Liver (tissue), 9 donors: ENCODE results near the gene SLC38A2. TPM values are rescaled to one million over a fixed set of nuclear protein-coding genes. Genes with fewer than 3 reads are reported as not detected.

ENCODE experiments used
- DNase-seq: peaks from one replicate; pipeline ENCODE4 v3.0.0-alpha.2; 2017; ENCODE audit warnings: low spot score
- H3K27ac ChIP-seq, 2 donors: one replicate each; pipeline ENCODE4 v1.7.0; 2013; ENCODE audit warnings: inconsistent platforms in 2 of 2, low read length in 2 of 2, control low read depth in 1 of 2, low read depth in 1 of 2, mild to moderate bottlenecking in 1 of 2
- H3K27me3 ChIP-seq, 4 donors: one replicate each; pipeline versions ENCODE4 v1.6.1 to v1.7.0; 2013; ENCODE audit warnings: low read length in 3 of 4, inconsistent platforms in 1 of 4, mild to moderate bottlenecking in 1 of 4, moderate library complexity in 1 of 4; ENCODE audit not compliant: control insufficient read depth in 4 of 4, insufficient read depth in 4 of 4
- H3K36me3 ChIP-seq, 4 donors: one replicate each; pipeline versions ENCODE4 v1.6.1 to v1.7.0; 2013; ENCODE audit warnings: low read length in 3 of 4, mild to moderate bottlenecking in 3 of 4, low read depth in 1 of 4, moderate library complexity in 1 of 4; ENCODE audit not compliant: control insufficient read depth in 4 of 4, insufficient read depth in 3 of 4
- H3K4me1 ChIP-seq, 4 donors: one replicate each; pipeline versions ENCODE4 v1.6.1 to v1.7.0; 2013; ENCODE audit warnings: low read length in 3 of 4, mild to moderate bottlenecking in 3 of 4, moderate library complexity in 1 of 4; ENCODE audit not compliant: control insufficient read depth in 4 of 4, insufficient read depth in 4 of 4
- H3K4me3 ChIP-seq, 3 donors: one replicate each; pipeline versions ENCODE4 v1.6.1 to v1.7.0; 2013; ENCODE audit warnings: low read length in 3 of 3, control low read depth in 1 of 3, low read depth in 1 of 3, mild to moderate bottlenecking in 1 of 3
- H3K9ac ChIP-seq, 2 donors: one replicate each; pipeline ENCODE4 v1.7.0; 2013; ENCODE audit warnings: low read length in 2 of 2, mild to moderate bottlenecking in 2 of 2, moderate library complexity in 2 of 2, control low read depth in 1 of 2, low read depth in 1 of 2
- H3K9me3 ChIP-seq, 4 donors: one replicate each; pipeline versions ENCODE4 v1.6.1 to v1.7.0; 2013; ENCODE audit warnings: low read length in 3 of 4; ENCODE audit not compliant: control insufficient read depth in 4 of 4
- ATF3 ChIP-seq: IDR thresholded peaks from 2 replicates; pipeline ENCODE4 v1.6.1; 2016; ENCODE audit warnings: antibody characterized with exemption
- FOXA1 ChIP-seq: IDR thresholded peaks from 2 replicates; pipeline ENCODE4 v1.6.1; 2016; ENCODE audit warnings: antibody characterized with exemption
- FOXA2 ChIP-seq: IDR thresholded peaks from 2 replicates; pipeline ENCODE4 v1.6.1; 2016; ENCODE audit warnings: antibody characterized with exemption
- HNF4A ChIP-seq, 2 donors: conservative IDR thresholded peaks; 2 replicates each; pipeline ENCODE4 v1.6.1; 2016; ENCODE audit warnings: antibody characterized with exemption in 2 of 2, mild to moderate bottlenecking in 2 of 2
- HNF4G ChIP-seq: IDR thresholded peaks from 2 replicates; pipeline ENCODE4 v1.6.1; 2016; ENCODE audit warnings: antibody characterized with exemption
- JUND ChIP-seq, 2 donors: IDR thresholded peaks; 2 replicates each; pipeline ENCODE4 v1.6.1; 2016; ENCODE audit warnings: antibody characterized with exemption in 2 of 2
- MAX ChIP-seq: IDR thresholded peaks from 2 replicates; pipeline ENCODE4 v1.6.1; 2016; ENCODE audit warnings: antibody characterized with exemption
- NR2F2 ChIP-seq: IDR thresholded peaks from 2 replicates; pipeline ENCODE4 v1.6.1; 2016; ENCODE audit warnings: antibody characterized with exemption
- RAD21 ChIP-seq, 2 donors: IDR thresholded peaks; 2 replicates each; pipeline ENCODE4 v1.6.1; 2016; ENCODE audit warnings: antibody characterized with exemption in 2 of 2, mild to moderate bottlenecking in 2 of 2
- RXRA ChIP-seq, 2 donors: IDR thresholded peaks; 2 replicates each; pipeline ENCODE4 v1.6.1; 2017 to 2018; ENCODE audit warnings: antibody characterized with exemption in 2 of 2, mild to moderate bottlenecking in 1 of 2
- SP1 ChIP-seq: IDR thresholded peaks from 2 replicates; pipeline ENCODE4 v1.6.1; 2018; ENCODE audit warnings: antibody characterized with exemption, mild to moderate bottlenecking
- TAF1 ChIP-seq: conservative IDR thresholded peaks from 2 replicates; pipeline ENCODE4 v1.6.1; 2016; ENCODE audit warnings: antibody characterized with exemption, mild to moderate bottlenecking
- WGBS: extraction: QIAGEN DNeasy Blood & Tissue Kit; methylation state at CpG from one replicate; pipeline ENCODE4 v1.1.7; 2013; 5-methylcytosine and 5-hydroxymethylcytosine counted together
- polyA plus RNA-seq, 2 donors: library from polyadenylated mRNA; stranded (reverse) in 1 of 2; unstranded in 1 of 2; fragments of 200-250 nt in 1 of 2; fragments of >200 nt in 1 of 2; fragmentation: Nextera tagmentation in 1 of 2; extraction: Ambion mirVana in 1 of 2; gene quantifications; one replicate each; pipeline versions ENCODE4 v1.2.1 to v1.2.3, GENCODE V29; 2013 to 2015
- total RNA-seq, 2 donors: library from RNA; depleted of rRNA; stranded (reverse); fragments of >200 nt; gene quantifications; one replicate each; pipeline ENCODE4 v1.2.3, GENCODE V29; 2014
- donor health status: healthy.
- donor health status: healthy.
- donor health status: healthy.
- donor health status: healthy.
- donor health status: healthy.

Gene SLC38A2
- total and polyA plus RNA-seq, 4 donors, result 50.6 to 472 (median 97.4) TPM

GRCh38 chr12:46320731-46321130 is 51.8 kb downstream of the SLC38A2 start (continued):
- no peak for TF ChIP-seq FOXA1
- no peak for TF ChIP-seq ATF3
- no peak for TF ChIP-seq HNF4A (conservative IDR thresholded peaks at IDR 0.05)
- TF ChIP-seq JUND (IDR thresholded peaks at IDR 0.05), result no peak
- TF ChIP-seq NR2F2, result no peak
- no peak for TF ChIP-seq RAD21 (IDR thresholded peaks at IDR 0.05)
- no peak for TF ChIP-seq SP1
- no peak for TF ChIP-seq RXRA (IDR thresholded peaks at IDR 0.05)
- no peak for TF ChIP-seq FOXA2

- Histone ChIP-seq H3K27ac (no peak overlapping the region), H3K4me1 (no peaks in the 10 kb centered on the region), H3K9ac (no peak overlapping the region), H3K9me3 (no peaks in the 10 kb centered on the region), H3K27me3 (no peaks in the 10 kb centered on the region), H3K36me3 (no peaks in the 10 kb centered on the region), H3K4me3 (no peak overlapping the region)
- no peak for DNase-seq
- no peak for TF ChIP-seq SP1
- TF ChIP-seq HNF4G, result no peak
- no peak for TF ChIP-seq RXRA (IDR thresholded peaks at IDR 0.05)
- TF ChIP-seq MAX, result no peak
- no peak for TF ChIP-seq TAF1
- TF ChIP-seq RAD21 (IDR thresholded peaks at IDR 0.05), result no peak
- TF ChIP-seq FOXA1, result no peak
- whole genome bisulfite sequencing, result 71% methylated on average over 5 of the region's 5 CpGs
Measured at GRCh38 chr12:46318037-46318436, 54.5 kb downstream of the SLC38A2 start.

Other genes with a start within 250 kb of the SLC38A2 start
- gene SLC38A1, start 103.7 kb downstream of the SLC38A2 start, total RNA-seq, result 10 to 100 TPM in 1 of 2 donors, 1 to 10 TPM in 1; 8.4 to 10.7 TPM
- 10 to 100 TPM in 1 of 2 donors, 1 to 10 TPM in 1; 6.2 to 14.9 TPM for gene SLC38A1, start 103.7 kb downstream of the SLC38A2 start, polyA plus RNA-seq